Naive thymus-derived CD4-positive, alpha-beta T cell (primary cell): ENCODE measurements around the gene BSDC1. TPM values are rescaled to one million over a fixed set of nuclear protein-coding genes. Genes with fewer than 3 reads are reported as not detected.
A peak's percentile ranks its signal among the peaks of the same experiment; 100 is the strongest.

Experiments used
- ATAC-seq: fragments of 150-1000 bp; cut with Tn5 transposase; 2 replicates; pipeline ENCODE4 v1.10.0; 2021; ENCODE audit warnings: mild to moderate bottlenecking, moderate library complexity
- CTCF ChIA-PET: fragments of 350-600 bp; sonication (Branson Sonifier 250); formaldehyde crosslinking; loops from one replicate; lab custom pipeline; 2021; ENCODE audit warnings: antibody characterized with exemption; lab: Charles Lee
- POLR2A ChIA-PET: fragments of 350-600 bp; sonication (Branson Sonifier 250); formaldehyde crosslinking; loops from one replicate; lab custom pipeline; 2021; ENCODE audit warnings: antibody characterized with exemption, inconsistent platforms; lab: Charles Lee
- DNase-seq, 9 donors: peaks; one replicate each; pipeline versions ENCODE4 v3.0.0 to v3.0.0-alpha.2; 2020 to 2022; ENCODE audit warnings: mixed read lengths in 1 of 9
- H3K27ac ChIP-seq: one replicate; pipeline ENCODE4 v1.7.0; 2013; ENCODE audit warnings: mild to moderate bottlenecking, low read depth, low read length, moderate library complexity
- H3K27me3 ChIP-seq, 2 donors: one replicate each; pipeline ENCODE4 v1.7.0; 2013; ENCODE audit warnings: low read length in 2 of 2, mild to moderate bottlenecking in 2 of 2, moderate library complexity in 2 of 2; ENCODE audit not compliant: control insufficient read depth in 2 of 2, insufficient read depth in 2 of 2
- H3K36me3 ChIP-seq, 3 experiments: 1 replicate in 2 of 3; 2 replicates in 1 of 3; pipeline ENCODE4 v1.7.0; 2013; ENCODE audit warnings: low read length in 3 of 3, mild to moderate bottlenecking in 3 of 3, moderate library complexity in 1 of 3; ENCODE audit not compliant: insufficient read depth in 3 of 3, control insufficient read depth in 2 of 3
- H3K4me1 ChIP-seq, 2 donors: one replicate each; pipeline ENCODE4 v1.7.0; 2013; ENCODE audit warnings: low read length in 2 of 2, mild to moderate bottlenecking in 2 of 2, moderate library complexity in 1 of 2; ENCODE audit not compliant: control insufficient read depth in 2 of 2, insufficient read depth in 2 of 2
- H3K4me3 ChIP-seq: 2 replicates; pipeline ENCODE4 v1.7.0; 2013; ENCODE audit warnings: mild to moderate bottlenecking, low read length
- H3K9me3 ChIP-seq, 3 experiments: 1 replicate in 2 of 3; 2 replicates in 1 of 3; pipeline ENCODE4 v1.7.0; 2013; ENCODE audit warnings: low read length in 3 of 3; ENCODE audit not compliant: control insufficient read depth in 2 of 3
- H3K27ac Mint-ChIP-seq, 9 donors: one replicate each; pipeline ENCODE4 v1.8.0; 2020 to 2022; ENCODE audit warnings: mixed read lengths in 9 of 9, mild to moderate bottlenecking in 8 of 9, moderate library complexity in 5 of 9, inconsistent platforms in 2 of 9
- H3K27me3 Mint-ChIP-seq, 5 donors: one replicate each; pipeline ENCODE4 v1.8.0; 2021 to 2022; ENCODE audit warnings: mixed read lengths in 5 of 5, mild to moderate bottlenecking in 1 of 5
- H3K36me3 Mint-ChIP-seq, 5 donors: one replicate each; pipeline ENCODE4 v1.8.0; 2020 to 2022; ENCODE audit warnings: mixed read lengths in 5 of 5, mild to moderate bottlenecking in 3 of 5, inconsistent platforms in 1 of 5
- H3K4me1 Mint-ChIP-seq, 7 donors: one replicate each; pipeline ENCODE4 v1.8.0; 2020 to 2022; ENCODE audit warnings: mixed read lengths in 7 of 7, mild to moderate bottlenecking in 3 of 7, inconsistent platforms in 1 of 7
- H3K4me3 Mint-ChIP-seq, 10 donors: one replicate each; pipeline ENCODE4 v1.8.0; 2020 to 2022; ENCODE audit warnings: mild to moderate bottlenecking in 10 of 10, mixed read lengths in 10 of 10, moderate library complexity in 6 of 10, inconsistent platforms in 2 of 10
- H3K9me3 Mint-ChIP-seq, 11 donors: one replicate each; pipeline ENCODE4 v1.8.0; 2020 to 2022; ENCODE audit warnings: mixed read lengths in 11 of 11, mild to moderate bottlenecking in 4 of 11, inconsistent platforms in 1 of 11, moderate library complexity in 1 of 11
- intact Hi-C, 2 donors: fragments of 100-400 bp; cut with micrococcal nuclease; formaldehyde crosslinking; loops; one replicate each; pipeline ENCODE4 v1.15.1; 2023
- polyA plus RNA-seq, 2 donors: library from polyadenylated mRNA; unstranded; fragments of 300-500 nt; fragmentation: Illumina TruSeq; gene quantifications; one replicate each; pipeline ENCODE4 v1.2.3, GENCODE V29; 2021
- total RNA-seq, 6 experiments: library from RNA in 5 of 6; stranded (reverse) in 5 of 6; gene quantifications; 1 replicate in 5 of 6; 2 replicates in 1 of 6; pipeline ENCODE4 v1.2.3 and lab custom pipeline; 2021 to 2026

Gene BSDC1
- total and polyA plus RNA-seq, 7 experiments from 2014 or later: 37.6 to 186 (median 110) TPM

GRCh38 chr1:32364836-32365235 lies 29.4 kb downstream of the BSDC1 start:
- Mint-ChIP-seq H3K27ac (peak overlapping the region in 1 of 9 donors; percentile 29), H3K27me3 (peaks cover 0 to 10% (median 5%) of the 10 kb centered on the region in 5 donors), H3K4me1 (peaks cover 12 to 30% (median 16%) of the 10 kb centered on the region in 7 donors), H3K4me3 (no peak overlapping the region), H3K36me3 (peaks cover 0 to 22% (median 4%) of the 10 kb centered on the region in 5 donors), H3K9me3 (peaks cover 0 to 2% (median 0%) of the 10 kb centered on the region in 11 donors)
- intact Hi-C loops: no loop called here
- H3K4me1 ChIP-seq: peaks cover under 1 to 1% of the 10 kb centered on the region in 2 donors
- H3K27me3 ChIP-seq: no peaks in the 10 kb centered on the region
- H3K27ac ChIP-seq: no peak overlapping the region
- POLR2A ChIA-PET: interaction anchor here (0.6 to 3.2 kb wide), 3 partner anchors 28 to 231 kb away, joined by 4 to 14 read pairs (median 4); partner anchors contain the start of gene MARCKSL1
- H3K4me3 ChIP-seq: no peak overlapping the region
- DNase-seq (no peak), ATAC-seq (no peak)
- peaks cover 4 to 52% (median 15%) of the 10 kb centered on the region in 3 experiments for H3K36me3 ChIP-seq
- no peaks in the 10 kb centered on the region for H3K9me3 ChIP-seq
- CTCF ChIA-PET: interaction anchor here (0.6 kb wide), 1 partner anchor 393 kb away, joined by 4 read pairs; no protein-coding TSS in a partner anchor

DNA sequence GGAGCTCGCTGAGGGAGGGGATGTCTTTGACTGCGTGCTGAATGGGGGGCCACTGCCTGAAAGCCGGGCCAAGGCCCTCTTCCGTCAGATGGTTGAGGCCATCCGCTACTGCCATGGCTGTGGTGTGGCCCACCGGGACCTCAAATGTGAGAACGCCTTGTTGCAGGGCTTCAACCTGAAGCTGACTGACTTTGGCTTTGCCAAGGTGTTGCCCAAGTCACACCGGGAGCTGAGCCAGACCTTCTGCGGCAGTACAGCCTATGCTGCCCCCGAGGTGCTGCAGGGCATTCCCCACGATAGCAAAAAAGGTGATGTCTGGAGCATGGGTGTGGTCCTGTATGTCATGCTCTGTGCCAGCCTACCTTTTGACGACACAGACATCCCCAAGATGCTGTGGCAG lies 30.5 kb downstream of the BSDC1 start:
- Mint-ChIP-seq H3K4me3 (peak overlapping the region in 2 of 10 donors; percentile 8 to 64), H3K36me3 (peaks cover 0 to 14% (median 0%) of the 10 kb centered on the region in 5 donors), H3K27ac (peak overlapping the region in 1 of 9 donors; percentile 31), H3K27me3 (peaks cover 0 to 10% (median 5%) of the 10 kb centered on the region in 5 donors), H3K9me3 (no peaks in the 10 kb centered on the region), H3K4me1 (peaks cover 20 to 35% (median 24%) of the 10 kb centered on the region in 7 donors)
- H3K4me3 ChIP-seq: no peak overlapping the region
- no peak overlapping the region for H3K27ac ChIP-seq
- no peaks in the 10 kb centered on the region for H3K27me3 ChIP-seq
- no peaks in the 10 kb centered on the region for H3K9me3 ChIP-seq
- ChIA-PET POLR2A (interaction anchor here (0.7 to 3.2 kb wide), 2 partner anchors 27 to 158 kb away, joined by 3 to 14 read pairs; partner anchors contain the start of genes IQCC and MARCKSL1), CTCF (interaction anchor here (0.6 to 1.4 kb wide), 2 partner anchors 103 to 148 kb away, joined by 3 to 4 read pairs; no protein-coding TSS in a partner anchor)
- peaks cover 4 to 48% (median 15%) of the 10 kb centered on the region in 3 experiments for H3K36me3 ChIP-seq
- DNase-seq (no peak), ATAC-seq (no peak)
- peaks cover 7 to 8% of the 10 kb centered on the region in 2 donors for H3K4me1 ChIP-seq
- intact Hi-C loops: no loop called here

- no peaks in the 10 kb centered on the region for H3K9me3 Mint-ChIP-seq
- Histone ChIP-seq H3K9me3 (no peaks in the 10 kb centered on the region), H3K27me3 (no peaks in the 10 kb centered on the region), H3K36me3 (peaks cover 4 to 38% (median 10%) of the 10 kb centered on the region in 3 experiments), H3K4me1 (peaks cover 7 to 8% of the 10 kb centered on the region in 2 donors), H3K27ac (peak within 1 kb of the TSS; percentile 43), H3K4me3 (no peak within 1 kb of the TSS)
- CTCF ChIA-PET: interaction anchor here (1.4 kb wide), 1 partner anchor 147 kb away, joined by 4 read pairs; no protein-coding TSS in a partner anchor
- H3K4me3 Mint-ChIP-seq: peak within 1 kb of the TSS; percentile 2 to 95 (median 63)
- POLR2A ChIA-PET: interaction anchor here (1.8 to 3.2 kb wide), 2 partner anchors 10 to 26 kb away, joined by 11 to 14 read pairs; partner anchors contain the start of gene MARCKSL1
- H3K4me1 Mint-ChIP-seq: peaks cover 21 to 39% (median 27%) of the 10 kb centered on the region in 7 donors
- peaks cover 0 to 14% (median 0%) of the 10 kb centered on the region in 5 donors for H3K36me3 Mint-ChIP-seq
- ATAC-seq: peak; percentile 6
- intact Hi-C loops: loop anchor here in 1 of 2 donors (1.0 kb wide), 1 partner anchor 11 kb away; no protein-coding TSS in a partner anchor
- H3K27ac Mint-ChIP-seq: peak within 1 kb of the TSS in 3 of 9 donors; percentile 20 to 50 (median 42)
- H3K27me3 Mint-ChIP-seq: peaks cover 0 to 10% (median 5%) of the 10 kb centered on the region in 5 donors
- DNase-seq: no peak
These were observed 31.5 kb downstream of the BSDC1 start, which contains the start of the genes FAM229A and TSSK3 for GRCh38 chr1:32362474-32363313. FAM229A (minus strand) TSS chr1:32362485; CDS start chr1:32362091, 394 bp downstream. TSSK3 (plus strand) TSS chr1:32362539; CDS start chr1:32362702, 163 bp downstream.

DNA sequence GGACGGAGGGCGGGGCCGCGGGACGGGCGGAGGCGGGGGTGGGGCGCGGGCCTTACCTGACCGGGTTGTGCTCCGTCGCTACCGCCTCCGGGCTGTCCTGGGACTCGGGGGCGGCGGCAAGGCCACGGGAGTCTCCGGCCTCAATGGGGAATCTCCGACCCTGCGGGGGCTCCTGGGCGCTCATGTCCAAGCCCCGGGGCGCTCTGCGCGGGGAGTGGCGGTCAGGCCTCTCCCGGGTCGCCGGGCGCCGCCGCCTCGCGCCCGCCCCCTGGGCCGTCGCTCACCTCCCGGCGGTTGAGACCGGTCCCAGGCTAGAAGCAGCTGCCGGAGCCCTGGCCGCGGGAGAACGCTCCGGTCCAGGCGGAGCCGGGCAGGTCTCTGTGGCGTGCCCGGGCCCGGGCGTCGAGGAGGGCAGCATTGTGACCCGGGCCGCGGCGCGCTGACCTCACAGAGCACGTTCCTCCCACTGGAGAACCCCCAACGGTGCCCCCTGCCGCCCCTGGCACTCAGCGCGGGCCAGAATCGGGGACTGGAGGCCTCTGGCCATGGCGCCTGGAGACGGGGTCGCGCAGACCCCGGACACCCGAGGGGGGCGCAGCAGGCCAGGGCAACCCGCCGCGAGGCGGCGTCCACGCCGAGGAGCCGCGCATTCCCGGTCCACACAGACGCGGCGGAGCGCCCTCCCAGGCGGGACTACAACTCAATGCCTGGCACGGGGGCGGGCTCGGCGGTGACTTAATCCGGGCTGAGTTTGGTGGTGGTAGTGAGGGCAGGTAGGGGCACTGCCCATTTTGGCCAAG lies 32.4 kb downstream of the BSDC1 start:
- ChIA-PET CTCF (no interaction called here), POLR2A (interaction anchor here (0.5 to 1.8 kb wide), 2 partner anchors 9 to 165 kb away, joined by 3 to 11 read pairs; no protein-coding TSS in a partner anchor)
- DNase-seq: peak in 2 of 9 donors; percentile 18 to 38
- H3K4me3 ChIP-seq: no peak overlapping the region
- Mint-ChIP-seq H3K4me3 (peak overlapping the region; percentile 2 to 80 (median 63)), H3K27me3 (peaks cover 0 to 10% (median 5%) of the 10 kb centered on the region in 5 donors), H3K4me1 (peaks cover 21 to 39% (median 27%) of the 10 kb centered on the region in 7 donors), H3K9me3 (no peaks in the 10 kb centered on the region), H3K27ac (peak overlapping the region in 2 of 9 donors; percentile 42 to 50), H3K36me3 (peaks cover 0 to 14% (median 0%) of the 10 kb centered on the region in 5 donors)
- H3K27me3 ChIP-seq: no peaks in the 10 kb centered on the region
- peaks cover 7 to 8% of the 10 kb centered on the region in 2 donors for H3K4me1 ChIP-seq
- H3K27ac ChIP-seq: peak overlapping the region; percentile 43
- no peaks in the 10 kb centered on the region for H3K9me3 ChIP-seq
- H3K36me3 ChIP-seq: peaks cover 0 to 30% (median 7%) of the 10 kb centered on the region in 3 experiments
- peak; percentile 62 for ATAC-seq
- intact Hi-C loops: loop anchor here in 1 of 2 donors (1.0 kb wide), 1 partner anchor 11 kb away; no protein-coding TSS in a partner anchor

- H3K9me3 Mint-ChIP-seq: no peaks in the 10 kb centered on the region
- peaks cover 0 to 14% (median 0%) of the 10 kb centered on the region in 5 donors for H3K36me3 Mint-ChIP-seq
- Histone ChIP-seq H3K9me3 (no peaks in the 10 kb centered on the region), H3K4me3 (no peak overlapping the region), H3K4me1 (peaks cover 7 to 8% of the 10 kb centered on the region in 2 donors), H3K36me3 (peaks cover 0 to 24% (median under 1%) of the 10 kb centered on the region in 3 experiments), H3K27ac (no peak overlapping the region), H3K27me3 (no peaks in the 10 kb centered on the region)
- POLR2A ChIA-PET: interaction anchor here (0.5 to 2.5 kb wide), 2 partner anchors 25 to 164 kb away, joined by 3 to 16 read pairs; partner anchors contain the start of gene MARCKSL1
- H3K27ac Mint-ChIP-seq: peak overlapping the region in 3 of 9 donors; percentile 7 to 38 (median 25)
- ATAC-seq (no peak), DNase-seq (no peak)
- peak overlapping the region in 5 of 10 donors; percentile 51 to 95 (median 68) for H3K4me3 Mint-ChIP-seq
- H3K27me3 Mint-ChIP-seq: peaks cover 0 to 10% (median 5%) of the 10 kb centered on the region in 5 donors
- CTCF ChIA-PET: no interaction called here
- intact Hi-C loops: no loop called here
- peaks cover 21 to 39% (median 30%) of the 10 kb centered on the region in 7 donors for H3K4me1 Mint-ChIP-seq
These were observed 33.0 kb downstream of the BSDC1 start for GRCh38 chr1:32361308-32361673.
